Measurements from ENCODE around the gene NODAL. TPM values are rescaled to one million over a fixed set of nuclear protein-coding genes. Genes with fewer than 3 reads are reported as not detected.
A peak's percentile ranks its signal among the peaks of the same experiment; 100 is the strongest.
"Not testable (repeated sequence)": the region's sequence is repeated elsewhere in the genome, so short reads cannot be mapped to it uniquely, and the experiment has no call there.

NODAL gene
- total RNA-seq, result not detected
- long read RNA-seq, result 0 reads

GRCh38 chr10:70441161-70441894 is at the start of gene NODAL:
TSS of gene NODAL (minus strand) at chr10:70441681. CDS start at chr10:70441667, 14 bp downstream.
- ATAC-seq (ENCODE audit: poor library complexity), result peak; percentile 21
- no peak for DNase-seq
- intact Hi-C loops (cut with DNase I), result no loop called here

- DNase-seq (no peak), ATAC-seq (ENCODE audit: poor library complexity) (no peak)
- intact Hi-C loops (cut with DNase I), result no loop called here
These were observed 48.7 kb upstream of the NODAL start for GRCh38 chr10:70490142-70490541.

GRCh38 chr10:70487824-70488223 is 46.3 kb upstream of the NODAL start:
- DNase-seq (no peak), ATAC-seq (ENCODE audit: poor library complexity) (no peak)
- intact Hi-C loops (cut with DNase I), result no loop called here

GRCh38 chr10:70483872-70484271 is 42.4 kb upstream of the NODAL start:
- ATAC-seq (ENCODE audit: poor library complexity); DNase-seq; intact Hi-C loops (cut with DNase I): not testable (repeated sequence)

- intact Hi-C loops (cut with DNase I), result no loop called here
- ATAC-seq (ENCODE audit: poor library complexity), result no peak
- no peak for DNase-seq
These were observed 41.7 kb upstream of the NODAL start for GRCh38 chr10:70482982-70483760.

- peak; percentile 77 for ATAC-seq (ENCODE audit: poor library complexity)
- intact Hi-C loops (cut with DNase I), result no loop called here
- DNase-seq, result peak; percentile 81
These were observed 40.5 kb upstream of the NODAL start for GRCh38 chr10:70481831-70482530.

- DNase-seq (no peak), ATAC-seq (ENCODE audit: poor library complexity) (no peak)
- intact Hi-C loops (cut with DNase I), result no loop called here
These were observed 39.6 kb upstream of the NODAL start for GRCh38 chr10:70481105-70481504.

- DNase-seq, result no peak
- ATAC-seq (ENCODE audit: poor library complexity), result no peak
- intact Hi-C loops (cut with DNase I), result no loop called here
These were observed 38.9 kb upstream of the NODAL start for GRCh38 chr10:70480239-70480861.

- ATAC-seq (ENCODE audit: poor library complexity) (peak; percentile 26), DNase-seq (no peak)
- intact Hi-C loops (cut with DNase I), result no loop called here
These were observed 38.3 kb upstream of the NODAL start for GRCh38 chr10:70479626-70480238.

- DNase-seq, result no peak
- no peak for ATAC-seq (ENCODE audit: poor library complexity)
- intact Hi-C loops (cut with DNase I), result no loop called here
These were observed 37.7 kb upstream of the NODAL start for GRCh38 chr10:70479165-70479581.

- ATAC-seq (ENCODE audit: poor library complexity) (peak; percentile 56), DNase-seq (peak; percentile 88)
- intact Hi-C loops (cut with DNase I), result no loop called here
These were observed 37.0 kb upstream of the NODAL start, which contains the start of gene PALD1 for GRCh38 chr10:70478191-70479164. TSS of gene PALD1 (plus strand) at chr10:70478767. CDS start at chr10:70525952, 47,185 bp downstream.

- intact Hi-C loops (cut with DNase I), result no loop called here
- no peak for ATAC-seq (ENCODE audit: poor library complexity)
- DNase-seq, result peak; percentile 52
These were observed 36.2 kb upstream of the NODAL start for GRCh38 chr10:70477661-70478162.

GRCh38 chr10:70476249-70477035 is 35.0 kb upstream of the NODAL start:
- DNase-seq (no peak), ATAC-seq (ENCODE audit: poor library complexity) (no peak)
- intact Hi-C loops (cut with DNase I), result no loop called here

- intact Hi-C loops (cut with DNase I), result no loop called here
- no peak for DNase-seq
These were observed 34.2 kb upstream of the NODAL start for GRCh38 chr10:70475661-70476060.

GRCh38 chr10:70474780-70475179 is 33.3 kb upstream of the NODAL start:
- intact Hi-C loops (cut with DNase I), result no loop called here
- DNase-seq, result no peak
- no peak for ATAC-seq (ENCODE audit: poor library complexity)

More at GRCh38 chr10:70475661-70476060, 34.2 kb upstream of the NODAL start:
- ATAC-seq (ENCODE audit: poor library complexity), result no peak

GRCh38 chr10:70472799-70473454 is 31.4 kb upstream of the NODAL start:
- ATAC-seq (ENCODE audit: poor library complexity) (no peak), DNase-seq (no peak)
- intact Hi-C loops (cut with DNase I), result no loop called here
